PC-3 (cell line): Measurements from ENCODE around the gene CIROP.

Experiments
- CTCF ChIP-seq: fragments of 300-600 bp; sonication (generic); conservative IDR thresholded peaks from 2 replicates; pipeline ENCODE4 v1.5.1; 2017; ENCODE audit warnings: antibody characterized with exemption, low read depth, mild to moderate bottlenecking, low read length
- EZH2 ChIP-seq: fragments of 300-600 bp; sonication (generic); IDR thresholded peaks from one replicate; pipeline ENCODE4 v1.6.1; 2017; ENCODE audit warnings: antibody characterized with exemption, mild to moderate bottlenecking, low read length; ENCODE audit not compliant: unreplicated experiment

GRCh38 chr14:23121361-23121771 lies 16.6 kb upstream of the CIROP start:
- no peak for TF ChIP-seq CTCF
- TF ChIP-seq EZH2: no peak
